AG04449 (cell line): Measurements from ENCODE around the gene TCF23.
A peak's percentile ranks its signal among the peaks of the same experiment; 100 is the strongest.

Source experiments
- CTCF ChIA-PET: fragments of 350-600 bp; formaldehyde crosslinking; extraction: SDS; loops from one replicate; lab custom pipeline; 2021; ENCODE audit warnings: antibody characterized with exemption; lab: Yijun Ruan, JAX
- POLR2A ChIA-PET: fragments of 400-600, 350-600 bp; formaldehyde crosslinking; extraction: SDS; loops from one replicate; lab custom pipeline; 2020; ENCODE audit warnings: antibody characterized with exemption, inconsistent platforms; lab: Yijun Ruan, JAX
- DNase-seq: peaks from one replicate; pipeline ENCODE4 v3.0.0-alpha.2; 2010; ENCODE audit warnings: low read depth, low spot score
- H3K4me3 ChIP-seq: 2 replicates; pipeline ENCODE4 v1.5.1; 2011; ENCODE audit warnings: low read depth, mild to moderate bottlenecking, control low read depth, low read length
- TF ChIP-seq, protein P1 (sequence below): IDR thresholded peaks from one replicate; pipeline ENCODE4 v1.5.1; 2011; ENCODE audit warnings: mild to moderate bottlenecking, moderate library complexity, low read length, control low read depth, inconsistent platforms; ENCODE audit not compliant: insufficient read depth; ENCODE audit errors: missing control alignments

The TCF23 gene

DNA sequence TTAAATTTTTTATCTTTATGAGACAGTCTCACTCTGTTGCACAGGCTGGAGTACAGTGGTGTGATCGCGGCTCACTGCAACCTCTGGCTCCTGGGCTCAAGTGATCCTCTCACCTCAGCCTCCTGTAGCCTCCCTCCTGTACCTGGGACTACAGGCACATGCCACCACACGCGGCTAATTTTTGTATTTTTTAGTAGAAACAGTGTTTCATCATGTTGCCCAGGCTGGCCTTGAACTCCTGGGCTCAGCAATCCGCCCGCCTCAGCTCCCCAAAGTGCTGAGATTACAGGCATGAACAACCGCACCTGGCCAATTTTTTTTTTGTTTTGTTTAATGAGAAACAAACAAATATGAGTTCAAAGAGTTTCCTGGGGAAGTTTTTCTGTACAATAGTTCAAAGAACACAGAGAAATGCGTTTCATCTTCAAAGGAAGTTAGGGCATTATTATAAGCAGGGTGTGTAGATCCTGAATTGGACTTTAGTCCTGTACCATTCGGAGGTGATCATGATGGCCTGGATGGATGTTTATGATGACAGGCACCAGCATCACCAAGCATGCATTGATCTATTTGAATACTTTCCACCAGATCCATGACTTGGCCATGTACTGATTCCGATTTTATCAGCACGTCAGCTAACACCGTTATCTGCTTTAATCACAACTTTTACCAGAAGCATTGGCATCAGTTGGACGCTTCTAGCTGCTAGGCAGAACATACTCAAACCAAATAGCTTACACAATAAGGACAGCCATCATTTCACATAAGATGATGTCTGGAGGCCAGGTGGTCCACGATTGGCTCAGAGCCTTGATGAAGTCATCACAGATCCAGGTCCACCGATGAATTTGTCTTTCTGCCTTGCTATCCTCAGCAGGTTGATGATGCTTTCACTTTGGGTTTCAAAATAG lies 28.9 kb downstream of the TCF23 start:
- no peak for DNase-seq
- TF ChIP-seq, protein P1, sequence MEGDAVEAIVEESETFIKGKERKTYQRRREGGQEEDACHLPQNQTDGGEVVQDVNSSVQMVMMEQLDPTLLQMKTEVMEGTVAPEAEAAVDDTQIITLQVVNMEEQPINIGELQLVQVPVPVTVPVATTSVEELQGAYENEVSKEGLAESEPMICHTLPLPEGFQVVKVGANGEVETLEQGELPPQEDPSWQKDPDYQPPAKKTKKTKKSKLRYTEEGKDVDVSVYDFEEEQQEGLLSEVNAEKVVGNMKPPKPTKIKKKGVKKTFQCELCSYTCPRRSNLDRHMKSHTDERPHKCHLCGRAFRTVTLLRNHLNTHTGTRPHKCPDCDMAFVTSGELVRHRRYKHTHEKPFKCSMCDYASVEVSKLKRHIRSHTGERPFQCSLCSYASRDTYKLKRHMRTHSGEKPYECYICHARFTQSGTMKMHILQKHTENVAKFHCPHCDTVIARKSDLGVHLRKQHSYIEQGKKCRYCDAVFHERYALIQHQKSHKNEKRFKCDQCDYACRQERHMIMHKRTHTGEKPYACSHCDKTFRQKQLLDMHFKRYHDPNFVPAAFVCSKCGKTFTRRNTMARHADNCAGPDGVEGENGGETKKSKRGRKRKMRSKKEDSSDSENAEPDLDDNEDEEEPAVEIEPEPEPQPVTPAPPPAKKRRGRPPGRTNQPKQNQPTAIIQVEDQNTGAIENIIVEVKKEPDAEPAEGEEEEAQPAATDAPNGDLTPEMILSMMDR, result no peak
- ChIA-PET POLR2A (no interaction called here), CTCF (interaction anchor here (3.1 kb wide), 1 partner anchor 7 kb away, joined by 31 read pairs; no protein-coding TSS in a partner anchor)
- no peak overlapping the region for H3K4me3 ChIP-seq

DNA sequence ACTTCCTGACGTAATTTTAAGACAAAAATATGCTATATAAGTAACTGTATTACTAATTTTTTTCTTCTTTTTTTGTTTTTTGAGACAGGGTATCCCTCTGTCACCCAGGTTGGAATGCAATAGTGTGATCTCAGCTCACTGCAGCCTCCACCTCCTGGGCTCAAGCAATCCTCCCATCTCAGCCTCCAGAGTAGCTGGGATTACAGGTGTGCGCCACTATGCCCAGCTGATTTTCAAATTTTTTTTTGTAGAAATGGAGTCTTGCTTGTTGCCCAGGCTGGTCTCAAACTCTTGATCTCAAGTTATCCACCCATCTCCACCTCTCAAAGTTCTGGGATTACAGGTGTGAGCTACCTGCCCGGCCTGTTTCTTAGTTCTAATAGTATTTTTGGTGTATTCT lies 29.7 kb downstream of the TCF23 start:
- H3K4me3 ChIP-seq, result no peak overlapping the region
- POLR2A ChIA-PET, result no interaction called here
- CTCF ChIA-PET, result interaction anchor here (3.1 kb wide), 1 partner anchor 8 kb away, joined by 31 read pairs; no protein-coding TSS in a partner anchor
- TF ChIP-seq, protein P1, result no peak
- DNase-seq, result no peak

DNA sequence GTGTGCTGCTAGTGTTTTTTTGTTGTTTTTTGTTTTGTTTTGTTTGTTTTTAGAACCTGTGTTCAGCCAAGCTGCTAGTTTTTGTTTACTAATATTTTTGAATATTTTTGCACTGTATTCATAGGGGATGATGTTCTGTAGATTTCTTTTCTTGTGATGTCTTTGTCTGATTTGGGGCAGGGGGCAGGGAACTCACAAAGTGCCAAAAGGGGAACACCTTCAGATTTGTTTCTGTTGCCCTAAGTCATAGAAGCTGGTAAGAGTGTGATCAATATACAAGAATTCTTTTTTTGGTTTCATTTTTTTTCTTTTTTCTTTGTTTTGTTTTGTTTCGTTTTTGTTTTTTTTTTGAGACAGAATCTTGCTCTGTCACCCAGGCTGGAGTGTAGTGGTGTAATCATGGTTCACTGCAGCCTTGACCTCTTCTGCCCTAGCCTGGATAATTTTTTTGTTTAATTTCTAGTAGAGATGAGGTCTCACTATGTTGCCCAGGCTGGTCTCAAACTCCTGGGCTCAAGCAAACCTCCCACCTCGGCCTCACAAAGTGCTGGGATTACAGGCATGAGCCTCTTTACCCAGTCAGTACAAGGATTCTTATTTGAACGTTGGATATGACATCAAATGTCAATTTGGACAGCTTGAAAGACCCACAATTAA lies 30.7 kb downstream of the TCF23 start:
- POLR2A ChIA-PET, result no interaction called here
- TF ChIP-seq, protein P1, result no peak
- CTCF ChIA-PET, result interaction anchor here (1.1 to 3.1 kb wide), 3 partner anchors 9 to 13 kb away, joined by 3 to 31 read pairs (median 3); no protein-coding TSS in a partner anchor
- no peak overlapping the region for H3K4me3 ChIP-seq
- DNase-seq, result no peak

DNA sequence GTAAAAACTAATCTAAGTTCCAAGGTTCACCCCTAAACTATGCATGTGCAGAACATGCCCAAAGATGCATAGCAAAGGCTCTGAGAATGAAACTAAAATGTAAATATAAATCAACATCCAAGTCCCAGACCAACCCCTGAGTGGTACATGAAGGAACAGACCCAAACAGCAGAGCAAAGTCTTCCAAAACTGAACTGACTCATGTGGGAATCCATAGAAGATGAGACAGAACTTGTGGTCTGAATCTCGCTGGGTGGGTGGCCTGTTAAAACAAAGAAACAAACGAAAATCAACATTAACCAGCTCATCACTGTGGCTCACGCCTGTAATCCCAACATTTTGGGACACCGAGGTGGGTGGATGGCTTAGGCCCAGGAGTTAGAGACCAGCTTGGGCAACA lies 33.5 kb downstream of the TCF23 start:
- TF ChIP-seq, protein P1, result no peak
- POLR2A ChIA-PET, result interaction anchor here (0.6 to 1.5 kb wide), 2 partner anchors 22 to 59 kb away, joined by 4 to 5 read pairs; partner anchors contain the start of gene ABHD1
- CTCF ChIA-PET, result interaction anchor here (0.9 to 5.5 kb wide), 4 partner anchors 10 to 130 kb away, joined by 3 to 53 read pairs (median 6); partner anchors contain the start of gene AGBL5
- DNase-seq, result peak; percentile 70
- H3K4me3 ChIP-seq, result no peak overlapping the region

DNA sequence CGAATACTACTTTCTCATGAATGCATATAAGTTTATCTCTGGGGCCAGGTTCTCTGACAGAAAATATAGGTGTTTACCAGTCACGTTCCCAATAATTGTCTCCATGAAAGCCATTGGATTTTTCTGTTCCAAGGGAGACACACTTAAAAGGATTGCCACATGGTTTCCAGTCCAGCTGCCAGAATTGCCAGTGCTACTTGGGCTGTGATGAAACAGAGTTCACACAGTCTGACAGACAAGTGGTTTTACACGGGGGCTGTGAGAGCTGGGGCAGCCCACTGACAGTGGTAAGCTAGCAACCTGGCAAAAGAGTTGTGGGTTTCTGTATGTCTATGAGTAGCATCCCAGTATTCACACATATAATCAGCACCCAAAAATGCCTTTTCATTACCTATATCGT lies 35.3 kb downstream of the TCF23 start:
- TF ChIP-seq, protein P1, result no peak
- no peak for DNase-seq
- H3K4me3 ChIP-seq, result no peak overlapping the region
- ChIA-PET CTCF (interaction anchor here (1.3 to 10.7 kb wide), 4 partner anchors 8 to 85 kb away, joined by 3 to 217 read pairs (median 32); no protein-coding TSS in a partner anchor), POLR2A (interaction anchor here (0.6 to 1.5 kb wide), 2 partner anchors 60 to 126 kb away, joined by 3 to 5 read pairs; partner anchors contain the start of gene ABHD1)
